ENCODE measurements around the gene SLC25A21. TPM values are rescaled to one million over a fixed set of nuclear protein-coding genes. Genes with fewer than 3 reads are reported as not detected.
"Not testable (repeated sequence)": the region's sequence is repeated elsewhere in the genome, so short reads cannot be mapped to it uniquely, and the experiment has no call there.

Gene SLC25A21
- 0.91 TPM for total RNA-seq (ENCODE audit: unreplicated experiment)
- long read RNA-seq, result 0 reads

DNA sequence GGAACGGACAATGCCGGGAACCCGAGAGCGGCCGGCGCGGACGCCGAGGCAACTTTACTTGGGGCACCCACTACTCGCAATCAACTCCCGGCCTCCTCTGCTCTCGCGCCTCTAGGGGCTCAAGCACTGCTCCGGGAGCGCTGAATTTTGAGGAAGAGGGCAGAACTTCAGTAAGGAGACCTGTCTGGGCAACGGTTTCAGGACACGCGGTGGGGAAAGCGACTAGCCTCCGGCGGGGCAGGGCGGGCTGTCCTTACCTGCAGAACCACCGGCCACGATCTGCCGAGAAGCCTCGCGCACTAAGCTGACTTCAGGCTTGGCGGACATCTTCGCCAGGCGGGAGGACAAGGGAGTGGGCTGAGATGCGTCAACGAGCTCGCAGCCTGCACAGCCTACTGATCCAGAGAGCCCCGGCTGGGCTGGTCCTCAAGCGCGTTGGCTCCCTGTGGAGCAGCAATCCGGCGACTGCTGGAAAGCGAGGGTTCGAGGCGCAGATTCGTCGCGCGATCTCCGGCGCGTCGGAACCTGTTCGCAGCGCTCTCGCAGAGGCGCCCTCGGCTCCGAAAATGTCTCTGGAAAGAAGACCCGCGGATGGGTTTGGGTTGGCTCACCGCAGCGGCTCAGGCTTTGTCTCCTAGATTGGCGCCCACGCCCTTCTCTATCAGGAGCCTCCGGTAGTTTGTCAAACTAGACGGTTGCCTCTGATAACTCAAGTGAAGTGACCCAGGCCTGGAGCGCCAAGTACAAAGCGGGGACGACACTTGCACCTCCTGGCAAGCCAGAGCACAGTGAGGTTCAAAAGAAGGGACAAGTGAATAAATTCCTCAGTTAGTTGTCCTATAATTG, at the start of gene SLC25A21:
TSS of gene SLC25A21 (minus strand) at position 583 of the 846 bp plus-strand sequence.
- no peaks in the 10 kb centered on the region for H3K27me3 Mint-ChIP-seq (ENCODE audit: unreplicated experiment)
- H3K9me3 Mint-ChIP-seq (ENCODE audit: unreplicated experiment), result peaks cover 3% of the 10 kb centered on the region
- H3K36me3 Mint-ChIP-seq (ENCODE audit: unreplicated experiment), result no peaks in the 10 kb centered on the region
- no peaks in the 10 kb centered on the region for H3K4me1 Mint-ChIP-seq (ENCODE audit: low read depth, unreplicated experiment)
- TF ChIP-seq, protein P1, sequence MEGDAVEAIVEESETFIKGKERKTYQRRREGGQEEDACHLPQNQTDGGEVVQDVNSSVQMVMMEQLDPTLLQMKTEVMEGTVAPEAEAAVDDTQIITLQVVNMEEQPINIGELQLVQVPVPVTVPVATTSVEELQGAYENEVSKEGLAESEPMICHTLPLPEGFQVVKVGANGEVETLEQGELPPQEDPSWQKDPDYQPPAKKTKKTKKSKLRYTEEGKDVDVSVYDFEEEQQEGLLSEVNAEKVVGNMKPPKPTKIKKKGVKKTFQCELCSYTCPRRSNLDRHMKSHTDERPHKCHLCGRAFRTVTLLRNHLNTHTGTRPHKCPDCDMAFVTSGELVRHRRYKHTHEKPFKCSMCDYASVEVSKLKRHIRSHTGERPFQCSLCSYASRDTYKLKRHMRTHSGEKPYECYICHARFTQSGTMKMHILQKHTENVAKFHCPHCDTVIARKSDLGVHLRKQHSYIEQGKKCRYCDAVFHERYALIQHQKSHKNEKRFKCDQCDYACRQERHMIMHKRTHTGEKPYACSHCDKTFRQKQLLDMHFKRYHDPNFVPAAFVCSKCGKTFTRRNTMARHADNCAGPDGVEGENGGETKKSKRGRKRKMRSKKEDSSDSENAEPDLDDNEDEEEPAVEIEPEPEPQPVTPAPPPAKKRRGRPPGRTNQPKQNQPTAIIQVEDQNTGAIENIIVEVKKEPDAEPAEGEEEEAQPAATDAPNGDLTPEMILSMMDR (IDR thresholded peaks at IDR 0.05; ENCODE audit: partially characterized antibody, unreplicated experiment), result no peak
- H3K4me3 Mint-ChIP-seq (ENCODE audit: unreplicated experiment), result peak within 1 kb of the TSS; percentile 95
- H3K27ac Mint-ChIP-seq (ENCODE audit: unreplicated experiment), result peak within 1 kb of the TSS; percentile 94
- DNase-seq, result peak; percentile 72

DNA sequence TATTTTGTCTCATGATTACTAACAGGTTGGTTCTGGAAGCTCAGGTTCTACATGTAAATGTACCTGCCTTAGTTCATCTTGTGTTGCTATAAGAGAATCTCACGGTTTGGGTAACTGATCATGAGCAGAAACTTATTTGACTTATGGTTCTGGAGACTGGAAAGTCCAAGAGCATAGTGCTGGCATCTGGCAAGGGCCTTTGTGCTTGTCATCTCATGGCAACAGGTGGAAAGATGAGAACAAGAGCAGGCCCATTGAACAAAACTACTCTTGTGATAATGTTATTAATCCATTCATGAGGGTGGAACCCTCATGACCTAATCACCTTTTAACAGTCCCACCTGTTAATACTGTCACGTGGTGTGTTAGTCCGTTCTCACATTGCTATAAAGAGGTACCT, 48.7 kb upstream of the SLC25A21 start:
- no peak for DNase-seq
- no peaks in the 10 kb centered on the region for H3K27me3 Mint-ChIP-seq (ENCODE audit: unreplicated experiment)
- H3K4me1 Mint-ChIP-seq (ENCODE audit: low read depth, unreplicated experiment), result no peaks in the 10 kb centered on the region
- H3K9me3 Mint-ChIP-seq (ENCODE audit: unreplicated experiment), result peaks cover 2% of the 10 kb centered on the region
- no peak overlapping the region for H3K27ac Mint-ChIP-seq (ENCODE audit: unreplicated experiment)
- H3K36me3 Mint-ChIP-seq (ENCODE audit: unreplicated experiment), result peaks cover 13% of the 10 kb centered on the region
- H3K4me3 Mint-ChIP-seq (ENCODE audit: unreplicated experiment), result no peak overlapping the region
- TF ChIP-seq, protein P1 (IDR thresholded peaks at IDR 0.05; ENCODE audit: partially characterized antibody, unreplicated experiment), result no peak

DNA sequence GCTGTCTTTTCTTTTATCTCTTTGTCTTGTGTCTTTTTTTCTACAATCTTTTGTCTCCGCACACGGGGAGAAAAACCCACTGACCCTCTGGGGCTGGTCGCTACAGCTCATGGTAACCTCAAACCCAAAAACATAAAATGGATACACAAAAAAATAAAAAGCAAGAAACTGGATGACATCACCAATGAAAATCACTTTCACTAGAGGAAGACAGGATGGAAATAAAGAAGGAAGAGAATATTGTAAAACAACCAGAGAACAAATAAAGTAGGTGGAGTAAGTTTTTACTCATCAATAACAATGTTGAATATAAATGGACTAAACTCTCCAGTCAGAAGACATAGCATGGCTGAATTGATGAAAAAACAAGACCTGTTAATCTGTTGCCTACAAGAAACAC, 42.9 kb upstream of the SLC25A21 start:
- peaks cover 16% of the 10 kb centered on the region for H3K36me3 Mint-ChIP-seq (ENCODE audit: unreplicated experiment)
- no peaks in the 10 kb centered on the region for H3K4me1 Mint-ChIP-seq (ENCODE audit: low read depth, unreplicated experiment)
- H3K4me3 Mint-ChIP-seq (ENCODE audit: unreplicated experiment), result no peak overlapping the region
- no peak overlapping the region for H3K27ac Mint-ChIP-seq (ENCODE audit: unreplicated experiment)
- DNase-seq, result no peak
- TF ChIP-seq, protein P1 (IDR thresholded peaks at IDR 0.05; ENCODE audit: partially characterized antibody, unreplicated experiment), result no peak
- no peaks in the 10 kb centered on the region for H3K27me3 Mint-ChIP-seq (ENCODE audit: unreplicated experiment)
- no peaks in the 10 kb centered on the region for H3K9me3 Mint-ChIP-seq (ENCODE audit: unreplicated experiment)

DNA sequence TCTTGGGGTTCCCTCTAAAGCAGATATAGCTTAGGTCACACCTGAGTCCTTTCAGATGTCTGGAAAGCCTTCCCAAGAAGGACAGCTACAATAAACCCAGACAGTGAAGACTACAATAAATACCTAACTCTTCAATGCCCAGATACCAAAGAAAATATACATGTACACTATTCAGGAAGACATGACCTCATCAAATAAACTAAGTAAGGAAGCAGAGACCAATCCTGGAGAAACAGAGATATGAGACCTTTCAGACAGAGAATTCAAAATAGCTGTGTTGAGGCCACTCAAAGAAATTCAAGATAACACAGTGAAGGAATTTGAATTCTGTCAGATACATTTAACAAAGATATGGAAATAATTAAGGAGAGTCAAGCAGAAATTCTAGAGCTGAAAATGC, 40.6 kb upstream of the SLC25A21 start:
- Mint-ChIP-seq H3K36me3 (ENCODE audit: unreplicated experiment) (peaks cover 16% of the 10 kb centered on the region), H3K9me3 (ENCODE audit: unreplicated experiment) (no peaks in the 10 kb centered on the region), H3K4me1 (ENCODE audit: low read depth, unreplicated experiment) (no peaks in the 10 kb centered on the region), H3K27me3 (ENCODE audit: unreplicated experiment) (no peaks in the 10 kb centered on the region), H3K27ac (ENCODE audit: unreplicated experiment) (no peak overlapping the region), H3K4me3 (ENCODE audit: unreplicated experiment) (no peak overlapping the region)
- no peak for DNase-seq
- TF ChIP-seq, protein P1 (IDR thresholded peaks at IDR 0.05; ENCODE audit: partially characterized antibody, unreplicated experiment), result no peak

DNA sequence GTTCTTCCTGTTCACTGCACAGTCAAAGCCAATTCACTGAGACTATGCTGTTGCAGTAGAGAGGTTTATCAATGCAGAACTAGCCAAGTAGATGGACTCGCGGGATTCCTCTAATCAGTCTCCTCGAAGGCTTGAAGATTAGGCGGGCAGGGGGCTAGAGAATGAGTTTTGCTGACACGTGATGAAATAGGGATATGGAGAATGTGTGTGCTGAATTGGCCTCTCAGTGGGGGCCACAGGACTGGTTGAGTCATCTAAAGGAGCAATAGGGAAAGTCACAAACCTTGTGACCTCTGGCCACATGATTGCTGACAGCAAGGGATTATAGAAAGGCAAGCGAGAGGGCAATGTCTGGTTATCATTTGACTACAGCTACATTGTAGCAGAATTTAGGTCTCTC, 38.0 kb upstream of the SLC25A21 start:
- Mint-ChIP-seq H3K36me3 (ENCODE audit: unreplicated experiment) (peaks cover 21% of the 10 kb centered on the region), H3K9me3 (ENCODE audit: unreplicated experiment) (peaks cover 7% of the 10 kb centered on the region), H3K27ac (ENCODE audit: unreplicated experiment) (no peak overlapping the region), H3K4me1 (ENCODE audit: low read depth, unreplicated experiment) (no peaks in the 10 kb centered on the region), H3K4me3 (ENCODE audit: unreplicated experiment) (no peak overlapping the region), H3K27me3 (ENCODE audit: unreplicated experiment) (no peaks in the 10 kb centered on the region)
- TF ChIP-seq, protein P1 (IDR thresholded peaks at IDR 0.05; ENCODE audit: partially characterized antibody, unreplicated experiment), result no peak
- no peak for DNase-seq

DNA sequence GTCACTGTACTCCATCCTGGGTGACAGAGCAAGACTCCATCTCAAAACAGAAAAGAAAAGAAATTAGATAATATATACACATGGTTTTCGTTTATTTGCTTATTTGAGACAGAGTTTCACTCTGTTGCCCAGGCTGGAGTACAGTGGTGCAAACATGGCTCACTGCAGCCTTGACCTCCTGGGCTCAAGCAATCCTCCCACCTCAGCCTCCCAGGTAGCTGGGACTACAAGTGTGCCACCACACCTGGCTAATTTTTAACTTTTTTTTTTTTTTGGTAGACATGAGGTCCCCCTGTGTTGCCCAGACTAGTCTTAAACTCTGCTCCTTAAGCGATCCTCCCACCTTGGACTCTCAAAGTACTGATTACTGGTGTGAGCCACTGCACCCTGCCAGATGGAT, 37.2 kb upstream of the SLC25A21 start:
- H3K36me3 Mint-ChIP-seq (ENCODE audit: unreplicated experiment), result peaks cover 18% of the 10 kb centered on the region
- not testable (repeated sequence) for H3K4me1 Mint-ChIP-seq (ENCODE audit: low read depth, unreplicated experiment); H3K27me3 Mint-ChIP-seq (ENCODE audit: unreplicated experiment); DNase-seq; H3K9me3 Mint-ChIP-seq (ENCODE audit: unreplicated experiment); H3K4me3 Mint-ChIP-seq (ENCODE audit: unreplicated experiment); H3K27ac Mint-ChIP-seq (ENCODE audit: unreplicated experiment)

DNA sequence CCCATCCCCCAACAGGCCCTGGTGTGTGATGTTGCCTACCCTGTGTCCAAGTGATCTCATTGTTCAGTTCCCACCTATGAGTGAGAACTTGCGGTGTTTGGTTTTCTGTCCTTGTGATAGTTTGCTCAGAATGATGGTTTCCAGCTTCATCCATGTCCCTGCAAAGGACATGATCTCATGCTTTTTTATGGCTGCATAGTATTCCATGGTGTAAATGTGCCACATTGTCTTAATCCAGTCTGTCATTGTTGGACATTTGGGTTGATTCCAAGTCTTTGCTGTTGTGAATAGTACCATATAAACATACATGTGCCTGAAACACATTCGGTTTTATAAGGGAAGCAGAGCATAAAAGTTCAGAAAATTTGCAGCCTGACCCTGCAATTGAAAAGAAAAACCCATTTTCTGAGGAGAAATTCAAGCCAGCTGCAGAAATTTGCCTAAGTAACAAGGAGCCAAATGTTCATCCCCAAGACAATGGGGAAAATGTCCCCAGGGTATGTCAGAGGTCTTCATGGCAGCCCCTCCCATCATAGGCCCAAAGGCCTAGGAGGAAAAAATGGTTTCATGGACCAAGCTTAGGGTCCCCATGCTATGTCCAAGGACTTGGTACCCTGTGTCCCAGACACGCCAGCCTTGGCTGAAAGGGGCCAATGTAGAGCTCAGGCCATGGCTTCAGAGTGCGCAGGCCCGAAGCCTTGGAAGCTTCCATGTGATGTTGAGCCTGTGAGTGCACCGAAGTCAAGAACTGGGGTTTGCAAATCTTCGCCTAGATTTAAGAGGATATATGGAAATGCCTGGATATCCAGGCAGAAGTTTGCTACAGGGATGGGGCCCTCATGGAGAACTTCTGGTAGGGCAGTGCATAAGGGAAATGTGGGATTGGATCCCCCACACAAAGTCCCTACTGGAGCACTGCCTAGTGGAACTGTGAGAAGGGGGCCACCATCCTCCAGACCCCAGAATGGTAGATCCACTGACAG, 33.5 kb upstream of the SLC25A21 start:
- DNase-seq; H3K27me3 Mint-ChIP-seq (ENCODE audit: unreplicated experiment); H3K4me1 Mint-ChIP-seq (ENCODE audit: low read depth, unreplicated experiment); H3K9me3 Mint-ChIP-seq (ENCODE audit: unreplicated experiment); H3K4me3 Mint-ChIP-seq (ENCODE audit: unreplicated experiment); H3K27ac Mint-ChIP-seq (ENCODE audit: unreplicated experiment): not testable (repeated sequence)
- peaks cover 14% of the 10 kb centered on the region for H3K36me3 Mint-ChIP-seq (ENCODE audit: unreplicated experiment)
